GM19025 (cell line): ENCODE data around the gene TDRKH.
"Not testable (repeated sequence)": the region's sequence is repeated elsewhere in the genome, so short reads cannot be mapped to it uniquely, and the experiment has no call there.

ENCODE experiments used
- ATAC-seq: cut with Tn5 transposase; IDR thresholded peaks from one replicate; pipeline ENCODE4 v1.9.1; 2021; ENCODE audit warnings: mild to moderate bottlenecking, low read depth, moderate library complexity; ENCODE audit not compliant: unreplicated experiment

The TDRKH gene

GRCh38 chr1:151803164-151803563 lies 12.9 kb upstream of the TDRKH start:
- no peak for ATAC-seq

GRCh38 chr1:151802372-151802771 lies 12.1 kb upstream of the TDRKH start:
- no peak for ATAC-seq

- no peak for ATAC-seq
Measured at GRCh38 chr1:151801846-151802245, 11.5 kb upstream of the TDRKH start.

GRCh38 chr1:151801310-151801820 lies 11.1 kb upstream of the TDRKH start:
- no peak for ATAC-seq

- ATAC-seq = no peak
Measured at GRCh38 chr1:151800830-151801229, 10.5 kb upstream of the TDRKH start.

- ATAC-seq = no peak
Measured at GRCh38 chr1:151799179-151800022, 9.1 kb upstream of the TDRKH start.

- no peak for ATAC-seq
Measured at GRCh38 chr1:151798571-151798970, 8.3 kb upstream of the TDRKH start.

GRCh38 chr1:151790940-151791651 lies 796 bp upstream of the TDRKH start:
- no peak for ATAC-seq

- ATAC-seq = no peak
Measured at GRCh38 chr1:151787689-151788088, 2.6 kb downstream of the TDRKH start.

GRCh38 chr1:151783796-151784195 lies 6.5 kb downstream of the TDRKH start:
- no peak for ATAC-seq

GRCh38 chr1:151782741-151783140 lies 7.6 kb downstream of the TDRKH start:
- no peak for ATAC-seq

- not testable (repeated sequence) for ATAC-seq
Measured at GRCh38 chr1:151782026-151782425, 8.3 kb downstream of the TDRKH start.

GRCh38 chr1:151780736-151781135 lies 9.6 kb downstream of the TDRKH start:
- not testable (repeated sequence) for ATAC-seq

- ATAC-seq = no peak
Measured at GRCh38 chr1:151779852-151780251, 10.4 kb downstream of the TDRKH start.

- ATAC-seq = no peak
Measured at GRCh38 chr1:151777317-151777716, 13.0 kb downstream of the TDRKH start.

- no peak for ATAC-seq
Measured at GRCh38 chr1:151776665-151777062, 13.6 kb downstream of the TDRKH start.

GRCh38 chr1:151775894-151776664 lies 14.2 kb downstream of the TDRKH start:
- no peak for ATAC-seq

- ATAC-seq = no peak
Measured at GRCh38 chr1:151774256-151774922, 15.9 kb downstream of the TDRKH start.

GRCh38 chr1:151773702-151774101 lies 16.6 kb downstream of the TDRKH start:
- ATAC-seq = no peak

GRCh38 chr1:151769270-151769669 lies 21.0 kb downstream of the TDRKH start:
- ATAC-seq = not testable (repeated sequence)
